Activated CD4-positive, alpha-beta T cell treated with anti-CD3 and anti-CD28 coated beads for 24 hours (primary cell): Measurements from ENCODE around the gene EPM2A.
"Not testable (repeated sequence)": the region's sequence is repeated elsewhere in the genome, so short reads cannot be mapped to it uniquely, and the experiment has no call there.

ENCODE experiments used
- DNase-seq, 2 donors: peaks; one replicate each; pipeline ENCODE4 v3.0.0-alpha.2; 2020; ENCODE audit warnings: low read depth in 2 of 2

Gene EPM2A

GRCh38 chr6:145735356-145736165 lies at the start of gene EPM2A:
TSS of gene EPM2A (minus strand) at chr6:145735520. CDS start at chr6:145735498, 22 bp downstream.
- DNase-seq = peak; percentile 23 to 37

GRCh38 chr6:145784683-145785082 lies 49.4 kb upstream of the EPM2A start:
- no peak for DNase-seq

- DNase-seq = no peak
These were observed 48.5 kb upstream of the EPM2A start for GRCh38 chr6:145783796-145784195.

DNA sequence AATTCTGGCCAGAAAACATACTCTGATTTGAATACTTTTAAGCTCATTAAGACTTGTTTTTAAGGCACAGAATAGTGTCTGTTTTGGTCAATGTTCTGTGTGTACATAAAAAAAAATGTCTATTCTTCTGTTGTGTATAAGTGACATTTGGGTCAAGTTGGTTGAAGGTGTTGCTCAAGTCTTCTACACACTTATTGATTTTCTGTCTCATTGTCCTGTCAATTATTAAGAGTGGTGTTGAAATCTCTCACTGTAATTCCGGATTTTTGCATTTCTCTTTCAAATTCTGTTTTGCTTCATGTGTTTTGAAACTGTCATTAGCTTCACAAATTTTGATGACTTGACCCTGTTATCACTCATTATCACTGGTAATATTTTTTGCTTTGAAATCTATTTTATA lies 37.5 kb upstream of the EPM2A start:
- no peak for DNase-seq

DNA sequence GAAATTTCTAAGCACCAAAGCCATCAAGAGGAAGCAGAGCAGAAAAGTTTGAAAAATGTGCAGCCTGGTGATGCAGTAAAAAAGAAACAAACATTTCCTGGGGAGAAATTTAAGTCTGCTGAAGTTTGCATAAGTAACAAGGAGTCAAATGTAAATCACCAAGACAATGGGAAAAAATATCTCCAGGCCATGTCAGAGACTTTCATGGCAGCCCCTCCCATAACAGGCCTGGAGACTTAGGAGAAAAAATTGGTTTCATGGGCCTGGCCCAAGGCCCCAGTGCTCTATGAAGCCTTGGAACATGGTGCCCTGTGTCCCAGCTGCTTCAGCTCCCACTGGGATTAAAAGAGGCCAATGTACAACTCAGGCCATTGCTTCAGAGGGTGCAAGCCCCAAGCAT lies 30.1 kb upstream of the EPM2A start:
- no peak for DNase-seq

GRCh38 chr6:145763742-145764141 lies 28.4 kb upstream of the EPM2A start:
- DNase-seq = no peak

GRCh38 chr6:145761584-145761983 lies 26.3 kb upstream of the EPM2A start:
- DNase-seq = no peak

DNA sequence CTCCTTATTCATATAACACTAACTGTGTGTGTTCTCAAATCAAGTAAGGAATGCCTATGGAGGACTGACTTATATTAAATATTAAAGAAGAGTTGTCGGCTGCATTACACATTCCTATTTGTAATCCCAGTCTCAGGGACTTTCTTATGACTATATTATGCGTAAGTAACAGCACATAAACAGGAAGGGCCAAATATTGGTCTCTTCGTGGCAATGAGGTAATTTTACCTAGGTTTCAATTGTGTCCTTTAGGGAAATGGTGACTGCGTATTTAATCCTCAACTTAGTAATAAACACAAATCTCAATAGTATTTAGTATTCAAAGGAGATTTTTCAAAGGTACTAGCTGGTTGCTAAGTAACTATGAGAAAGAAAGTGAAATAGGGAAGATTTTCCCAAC lies 22.8 kb upstream of the EPM2A start:
- DNase-seq = no peak

DNA sequence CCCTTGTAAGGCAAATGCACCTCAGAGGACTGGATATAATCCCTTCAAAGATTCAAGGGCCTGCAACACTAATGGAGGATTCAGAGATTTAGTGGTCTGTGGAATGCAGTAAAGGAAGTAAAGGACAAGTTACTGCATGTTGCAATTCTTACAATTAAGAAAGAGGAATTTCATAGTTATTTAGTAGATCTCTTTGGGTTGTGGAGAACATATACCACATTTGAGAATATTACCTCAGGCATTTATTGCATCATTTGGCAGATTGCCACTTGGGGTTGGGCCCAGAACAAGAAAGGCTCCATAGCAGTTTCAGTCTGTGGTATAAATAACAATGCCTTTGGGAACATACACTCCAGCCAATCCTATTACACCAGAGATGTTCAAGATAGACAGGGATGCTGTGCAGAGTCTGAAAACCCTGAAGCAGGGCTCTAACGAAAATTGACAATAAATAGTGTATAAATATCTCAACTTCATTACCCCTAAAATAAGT lies 20.9 kb upstream of the EPM2A start:
- no peak for DNase-seq

DNA sequence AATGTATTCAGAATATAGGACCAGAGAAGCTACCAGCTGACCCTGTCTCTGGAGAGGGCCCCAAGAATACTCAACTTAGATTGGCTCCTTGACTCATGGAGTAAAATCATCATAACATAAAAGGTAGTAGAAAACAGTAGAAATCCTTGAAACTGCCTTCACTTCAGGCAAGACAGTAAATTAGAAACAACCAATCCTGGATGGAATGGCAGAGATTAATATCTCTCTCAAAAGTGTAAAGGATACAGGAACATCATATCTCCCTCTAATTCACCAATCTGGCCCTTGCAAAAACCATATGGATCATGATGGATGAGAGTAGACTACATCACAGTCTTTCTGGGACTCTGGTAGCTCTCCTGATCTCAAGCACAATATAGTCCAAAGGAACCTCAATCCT lies 20.4 kb upstream of the EPM2A start:
- no peak for DNase-seq

DNA sequence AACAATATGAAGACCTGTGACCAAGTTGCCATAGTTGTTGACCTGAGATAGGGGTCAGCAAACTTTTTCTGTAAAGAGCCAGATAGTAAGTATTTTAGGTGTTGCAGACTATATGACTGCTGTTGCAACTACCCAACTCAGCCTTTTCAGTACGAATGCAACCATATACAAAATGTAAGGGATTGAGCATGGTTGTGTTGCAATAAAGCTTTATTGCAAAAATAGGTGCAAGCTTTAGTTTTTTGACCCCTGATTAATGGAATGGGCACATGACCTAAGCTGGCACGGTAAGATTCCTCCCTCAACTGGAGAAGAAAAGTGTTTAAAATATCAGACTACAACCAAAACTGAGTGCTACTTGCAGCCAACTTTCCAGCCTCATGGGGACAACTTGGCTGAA lies 17.3 kb upstream of the EPM2A start:
- no peak for DNase-seq

DNA sequence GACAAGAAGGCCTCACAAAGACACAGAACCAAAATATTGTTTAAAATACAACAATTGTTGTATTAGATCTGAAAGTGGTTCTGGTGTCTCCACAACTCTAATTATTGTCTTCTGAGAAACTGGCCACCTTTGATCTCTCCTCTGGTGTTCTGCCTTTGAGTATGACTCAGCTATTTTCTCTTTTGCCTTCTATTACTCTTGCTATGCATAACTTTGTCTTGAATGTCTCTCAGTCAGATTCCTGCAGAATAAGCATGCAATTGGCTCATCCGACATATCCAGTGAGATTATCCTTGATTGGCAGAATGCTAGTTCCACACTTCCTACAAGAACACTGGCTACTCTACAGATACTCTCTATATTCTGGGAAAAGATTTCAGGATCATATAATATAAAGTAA lies 14.3 kb upstream of the EPM2A start:
- DNase-seq = no peak

- no peak for DNase-seq
These were observed 10.5 kb upstream of the EPM2A start for GRCh38 chr6:145745861-145746260.

DNA sequence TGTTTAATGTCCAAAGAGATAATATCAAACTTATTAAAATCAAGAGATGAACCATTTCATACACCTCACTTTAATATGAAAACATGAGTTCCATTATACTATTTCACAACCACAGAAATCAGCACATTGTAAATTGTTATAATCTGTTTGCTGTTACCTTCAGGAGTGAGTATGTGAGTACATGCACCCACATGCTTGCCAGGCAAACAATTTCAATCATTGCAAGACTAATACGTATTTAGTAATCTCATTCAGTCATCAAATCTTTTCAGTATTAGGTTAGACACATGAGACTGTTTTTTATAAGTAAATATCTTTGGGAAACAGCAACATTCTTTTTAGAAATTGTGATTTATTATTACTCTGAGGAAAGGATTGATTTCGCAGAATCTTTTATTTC lies 9.3 kb upstream of the EPM2A start:
- DNase-seq = no peak

DNA sequence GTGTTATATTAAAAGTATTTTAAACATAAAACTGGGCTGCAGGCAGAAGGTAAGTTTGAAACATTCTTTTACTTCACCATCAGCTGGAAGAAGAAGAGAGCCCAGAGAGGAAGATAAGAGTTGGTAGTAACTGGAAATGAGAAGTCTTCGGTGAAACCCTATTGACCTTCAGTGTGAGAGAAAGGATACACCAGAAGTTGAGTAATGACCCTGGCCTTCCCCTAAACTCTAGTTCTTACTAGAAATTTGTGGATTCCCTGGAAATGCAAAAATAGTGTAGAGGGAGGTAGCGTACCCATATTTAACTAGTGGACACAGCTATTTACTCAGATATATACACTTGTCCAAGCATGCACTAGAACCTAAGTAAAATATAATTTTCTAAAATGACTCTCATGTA lies 8.0 kb upstream of the EPM2A start:
- no peak for DNase-seq

DNA sequence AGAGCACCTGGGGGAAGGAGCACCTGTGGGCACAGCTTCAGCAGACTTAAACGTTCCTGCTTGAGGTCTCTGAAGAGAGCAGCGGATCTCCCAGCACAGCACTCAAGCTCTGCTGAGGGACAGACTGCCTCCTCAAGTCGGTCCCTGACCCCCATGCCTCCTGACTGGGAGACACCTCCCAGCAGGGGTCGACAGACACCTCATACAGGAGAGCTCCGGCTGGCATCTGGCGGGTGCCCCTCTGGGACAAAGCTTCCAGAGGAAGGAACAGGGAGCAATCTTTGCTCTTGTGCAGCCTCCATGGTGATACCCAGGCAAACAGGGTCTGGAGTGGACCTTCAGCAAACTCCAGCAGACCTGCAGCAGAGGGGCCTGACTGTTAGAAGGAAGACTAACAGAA lies 7.2 kb upstream of the EPM2A start:
- not testable (repeated sequence) for DNase-seq

- DNase-seq = not testable (repeated sequence)
These were observed 4.4 kb upstream of the EPM2A start for GRCh38 chr6:145739685-145740084.

DNA sequence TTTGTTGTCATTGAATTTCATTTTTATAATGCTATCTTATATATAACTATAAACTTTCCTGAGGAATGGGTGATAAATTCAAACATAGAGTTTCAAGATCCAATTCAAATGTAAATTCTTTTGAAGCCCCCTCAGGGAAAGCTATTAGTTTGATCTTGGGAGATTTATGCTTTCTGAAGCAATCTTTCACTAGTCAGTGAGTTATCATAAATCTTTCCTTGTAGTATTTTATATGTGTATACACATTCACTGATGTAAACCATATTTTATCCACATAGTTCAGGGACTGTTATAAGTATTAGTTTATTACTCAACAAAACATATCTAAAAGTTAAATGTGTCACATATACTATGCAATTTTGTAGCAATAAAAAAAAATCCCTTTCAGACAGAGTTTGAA lies 2.9 kb upstream of the EPM2A start:
- no peak for DNase-seq

DNA sequence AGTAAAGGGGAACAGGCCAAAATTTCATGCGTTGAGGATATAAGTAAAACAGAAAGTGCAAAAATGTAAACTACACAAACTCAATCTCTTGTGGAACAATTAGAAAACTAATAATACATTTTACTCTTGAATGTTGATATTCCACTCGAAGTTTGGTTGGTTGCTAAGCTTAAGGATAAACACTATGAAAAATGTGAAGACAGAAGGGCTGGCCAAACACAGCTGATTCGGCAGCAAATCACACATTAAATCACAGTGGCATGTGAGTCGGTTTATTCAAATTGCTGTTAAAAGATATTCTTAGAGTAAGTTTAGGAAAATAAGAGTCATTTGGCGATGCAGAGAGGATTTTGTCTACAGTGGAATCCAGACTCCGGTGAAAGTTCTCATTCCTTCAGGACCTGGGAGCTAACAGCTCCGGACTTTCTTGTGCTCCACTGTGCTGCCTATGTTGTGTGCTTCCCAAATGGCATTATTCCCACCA lies 1.4 kb upstream of the EPM2A start:
- DNase-seq = no peak

DNA sequence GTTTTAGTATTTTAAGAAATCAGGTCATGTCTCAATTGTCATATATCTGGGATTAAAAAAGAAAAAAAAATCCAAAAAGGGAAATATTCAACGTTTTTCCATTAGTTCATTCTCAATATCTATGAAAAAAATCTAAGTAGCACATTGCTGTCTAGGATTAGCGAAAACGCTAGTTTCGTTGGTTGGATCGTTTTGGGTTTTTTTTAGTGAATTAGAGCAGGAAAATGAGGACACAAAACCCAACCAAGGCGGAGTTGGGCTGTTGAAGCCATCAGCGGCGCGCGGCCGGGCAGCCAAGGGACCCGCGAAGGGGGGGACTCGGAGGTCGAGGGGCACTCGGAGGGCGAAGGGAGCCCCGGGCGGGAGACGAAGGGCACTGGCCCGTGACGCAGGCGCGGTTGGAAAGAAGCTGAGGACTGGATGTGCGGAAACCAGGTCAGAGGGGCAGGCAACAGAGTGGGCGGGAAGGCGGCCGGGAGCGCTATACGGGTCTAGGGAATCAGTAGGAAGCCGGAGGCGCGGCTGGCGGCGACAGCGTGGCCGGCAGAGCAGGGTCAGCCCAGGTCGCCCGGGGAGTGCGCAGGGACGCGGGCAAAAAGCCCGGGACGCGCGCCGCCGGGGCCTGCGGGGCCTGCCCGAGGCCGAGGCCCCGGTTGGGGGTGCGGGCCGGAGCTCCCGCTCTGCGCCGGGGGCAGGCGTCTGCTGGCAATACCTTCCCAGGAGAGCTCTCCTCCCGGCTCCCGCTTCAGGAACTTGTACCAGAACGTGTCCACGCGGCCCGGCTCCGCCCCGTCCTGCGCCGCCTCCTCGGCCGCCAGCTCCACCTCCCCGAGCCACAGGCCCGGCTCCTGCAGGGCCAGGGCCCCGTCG lies 599 bp downstream of the EPM2A start:
- DNase-seq = peak; percentile 55 to 59

- DNase-seq = no peak
These were observed 1.5 kb downstream of the EPM2A start for GRCh38 chr6:145733810-145734209.

DNA sequence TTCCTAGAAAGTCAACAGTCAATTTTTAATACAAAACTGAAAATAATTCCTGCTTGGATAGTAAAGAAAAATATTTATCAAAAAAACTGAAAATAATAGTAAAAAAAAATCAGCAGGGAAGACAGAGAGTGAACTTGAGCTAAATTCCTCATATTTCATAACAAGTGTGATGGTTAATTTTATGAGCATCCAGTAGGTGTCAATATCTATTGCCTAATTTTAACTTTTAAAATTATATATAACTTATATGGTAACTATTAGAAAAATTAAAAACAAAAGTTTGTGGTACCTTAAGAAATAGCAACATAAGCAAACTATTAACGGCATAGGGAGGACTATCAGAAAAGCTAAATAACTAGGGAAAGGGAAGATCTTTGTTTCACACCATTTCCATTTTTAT lies 2.1 kb downstream of the EPM2A start:
- no peak for DNase-seq

DNA sequence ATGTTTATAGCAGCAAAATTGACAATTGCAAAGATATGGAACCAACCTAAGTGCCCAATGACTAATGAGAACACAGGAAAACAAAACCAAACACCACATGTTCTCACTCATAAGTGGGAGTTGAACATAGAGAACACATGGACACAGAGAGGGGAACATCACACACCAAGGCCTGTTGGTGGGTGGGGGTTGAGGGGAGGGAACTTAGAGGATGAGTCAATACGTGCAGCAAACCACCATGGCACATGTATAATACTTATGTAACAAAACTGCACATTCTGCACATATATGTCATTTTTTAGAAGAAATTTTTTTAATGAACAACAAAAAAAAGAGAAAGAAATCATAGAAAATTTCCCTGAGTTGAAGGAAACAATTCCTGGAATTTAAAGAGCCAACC lies 3.9 kb downstream of the EPM2A start:
- DNase-seq = no peak
